Caco-2 (cell line): Measurements from ENCODE around the gene IFITM5. TPM values are rescaled to one million over a fixed set of nuclear protein-coding genes. Genes with fewer than 3 reads are reported as not detected.
A peak's percentile ranks its signal among the peaks of the same experiment; 100 is the strongest.

ENCODE experiments used
- BruUV-seq: library from RNA; stranded (reverse); fragments of 400-500 nt; replicated peaks from 2 replicates; lab custom pipeline; 2021; lab: Mats Ljungman, UMichigan
- CTCF ChIA-PET: fragments of 300-600 bp; sonication (Branson Sonifier 250); formaldehyde crosslinking; loops from one replicate; lab custom pipeline; 2022; ENCODE audit warnings: antibody characterized with exemption; lab: Charles Lee
- POLR2A ChIA-PET: fragments of 300-600 bp; sonication (Branson Sonifier 250); formaldehyde crosslinking; loops from one replicate; lab custom pipeline; 2022; ENCODE audit warnings: antibody characterized with exemption; lab: Charles Lee
- DNase-seq, 2 experiments: peaks; one replicate each; pipeline versions ENCODE4 v3.0.0 to v3.0.0-alpha.2; 2020 to 2022
- H3K27me3 ChIP-seq: replicated peaks from 2 replicates; pipeline ENCODE4 v1.6.0; 2011; ENCODE audit warnings: low read length; ENCODE audit not compliant: control insufficient read depth, insufficient read depth
- H3K36me3 ChIP-seq: 2 replicates; pipeline ENCODE4 v1.5.1; 2011; ENCODE audit warnings: low read length; ENCODE audit not compliant: control insufficient read depth, insufficient read depth
- H3K4me1 ChIP-seq: fragments of 250-450 bp; sonication (Bioruptor Pico); 2 replicates; pipeline ENCODE4 v1.5.1; 2020; ENCODE audit warnings: mild to moderate bottlenecking
- H3K4me3 ChIP-seq: 2 replicates; pipeline ENCODE4 v1.5.1; 2011; ENCODE audit warnings: low read depth, mild to moderate bottlenecking, control low read depth, low read length
- H3K9me3 ChIP-seq: fragments of 250-450 bp; sonication (Bioruptor Pico); 2 replicates; pipeline ENCODE4 v1.5.1; 2020; ENCODE audit warnings: mild to moderate bottlenecking, moderate library complexity
- H3K27ac Mint-ChIP-seq: one replicate; pipeline ENCODE4 v1.8.0; 2022; ENCODE audit warnings: mixed read lengths; ENCODE audit not compliant: unreplicated experiment
- H3K27me3 Mint-ChIP-seq: one replicate; pipeline ENCODE4 v1.8.0; 2022; ENCODE audit warnings: mixed read lengths; ENCODE audit not compliant: insufficient read depth, unreplicated experiment
- H3K36me3 Mint-ChIP-seq: one replicate; pipeline ENCODE4 v1.8.0; 2022; ENCODE audit warnings: mild to moderate bottlenecking, mixed read lengths; ENCODE audit not compliant: insufficient read depth, unreplicated experiment
- H3K4me1 Mint-ChIP-seq: one replicate; pipeline ENCODE4 v1.8.0; 2022; ENCODE audit warnings: low read depth, mixed read lengths; ENCODE audit not compliant: unreplicated experiment
- H3K4me3 Mint-ChIP-seq: one replicate; pipeline ENCODE4 v1.8.0; 2022; ENCODE audit warnings: mild to moderate bottlenecking, moderate library complexity, mixed read lengths; ENCODE audit not compliant: unreplicated experiment
- H3K9me3 Mint-ChIP-seq: one replicate; pipeline ENCODE4 v1.8.0; 2022; ENCODE audit warnings: mixed read lengths; ENCODE audit not compliant: unreplicated experiment
- intact Hi-C: fragments of 100-400 bp; cut with micrococcal nuclease; formaldehyde crosslinking; loops from one replicate; pipeline ENCODE4 v1.10.0; 2022; ENCODE audit not compliant: unreplicated experiment
- total RNA-seq: library from RNA; stranded (reverse); gene quantifications from 2 replicates; pipeline ENCODE4 v1.2.3, GENCODE V29; 2022
- TF ChIP-seq, protein P1 (sequence below), 2 experiments: fragments of 200-600 bp in 1 of 2; IDR thresholded peaks; 1 replicate in 1 of 2; 2 replicates in 1 of 2; pipeline versions ENCODE4 v1.5.1 to v1.8.0; 2011 to 2022; ENCODE audit warnings: antibody characterized with exemption in 1 of 2, control low read depth in 1 of 2, inconsistent platforms in 1 of 2, low read depth in 1 of 2, low read length in 1 of 2, mild to moderate bottlenecking in 1 of 2, moderate library complexity in 1 of 2; ENCODE audit not compliant: insufficient read depth in 1 of 2, severe bottlenecking in 1 of 2, unreplicated experiment in 1 of 2

Gene IFITM5
- total RNA-seq, 1 experiment from 2014 or later = not detected

DNA sequence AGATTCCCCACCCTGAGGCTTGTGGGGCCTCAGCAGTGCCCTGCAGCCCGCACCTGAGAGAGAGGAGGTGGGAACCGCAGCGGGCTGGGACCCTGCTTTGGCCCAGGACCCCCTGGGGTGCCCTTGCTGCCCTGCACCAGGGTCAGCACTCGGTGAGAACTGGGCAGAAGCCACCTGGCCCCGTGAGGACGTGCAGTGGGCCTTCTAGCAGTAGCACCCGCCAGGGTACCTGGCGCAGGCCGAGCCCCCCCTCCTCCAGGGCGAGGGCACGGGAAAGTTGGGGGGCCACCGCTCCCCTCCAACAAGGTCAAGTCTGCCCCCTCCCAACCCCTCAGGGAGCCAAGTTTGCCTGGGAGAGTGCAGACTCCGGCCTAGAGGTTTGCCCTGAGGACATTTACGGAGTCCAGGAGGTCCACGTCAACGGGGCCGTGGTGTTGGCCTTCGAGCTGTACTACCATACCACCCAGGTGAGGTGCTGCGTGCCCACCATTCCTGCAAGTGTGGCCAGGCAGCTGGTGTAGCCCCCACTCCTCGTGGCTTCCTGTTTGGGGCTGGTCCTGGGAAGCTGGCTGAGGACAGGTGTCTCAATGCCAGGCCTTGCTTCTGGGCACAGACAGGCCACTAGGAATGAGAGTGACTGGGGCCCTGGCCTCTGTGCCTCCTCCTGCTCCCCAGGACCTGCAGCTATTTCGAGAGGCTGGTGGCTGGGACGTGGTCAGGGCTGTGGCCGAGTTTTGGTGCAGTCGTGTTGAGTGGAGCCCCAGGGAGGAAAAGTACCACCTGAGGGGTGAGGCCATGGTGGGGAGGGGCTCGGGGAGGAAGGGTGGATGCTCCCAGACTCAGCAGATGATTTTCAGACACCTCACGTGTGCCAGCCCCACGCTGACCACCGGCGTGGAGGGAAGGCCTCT lies 6.9 kb downstream of the IFITM5 start:
- Mint-ChIP-seq H3K27me3 (no peaks in the 10 kb centered on the region), H3K4me3 (no peak overlapping the region), H3K4me1 (no peaks in the 10 kb centered on the region), H3K27ac (no peak overlapping the region), H3K36me3 (peaks cover 34% of the 10 kb centered on the region), H3K9me3 (no peaks in the 10 kb centered on the region)
- H3K4me3 ChIP-seq = no peak overlapping the region
- no peaks in the 10 kb centered on the region for H3K27me3 ChIP-seq
- DNase-seq = no peak
- ChIA-PET POLR2A (no interaction called here), CTCF (no interaction called here)
- no peaks in the 10 kb centered on the region for H3K36me3 ChIP-seq
- no TSS peak for BruUV-seq
- intact Hi-C loops = no loop called here
- TF ChIP-seq, protein P1, sequence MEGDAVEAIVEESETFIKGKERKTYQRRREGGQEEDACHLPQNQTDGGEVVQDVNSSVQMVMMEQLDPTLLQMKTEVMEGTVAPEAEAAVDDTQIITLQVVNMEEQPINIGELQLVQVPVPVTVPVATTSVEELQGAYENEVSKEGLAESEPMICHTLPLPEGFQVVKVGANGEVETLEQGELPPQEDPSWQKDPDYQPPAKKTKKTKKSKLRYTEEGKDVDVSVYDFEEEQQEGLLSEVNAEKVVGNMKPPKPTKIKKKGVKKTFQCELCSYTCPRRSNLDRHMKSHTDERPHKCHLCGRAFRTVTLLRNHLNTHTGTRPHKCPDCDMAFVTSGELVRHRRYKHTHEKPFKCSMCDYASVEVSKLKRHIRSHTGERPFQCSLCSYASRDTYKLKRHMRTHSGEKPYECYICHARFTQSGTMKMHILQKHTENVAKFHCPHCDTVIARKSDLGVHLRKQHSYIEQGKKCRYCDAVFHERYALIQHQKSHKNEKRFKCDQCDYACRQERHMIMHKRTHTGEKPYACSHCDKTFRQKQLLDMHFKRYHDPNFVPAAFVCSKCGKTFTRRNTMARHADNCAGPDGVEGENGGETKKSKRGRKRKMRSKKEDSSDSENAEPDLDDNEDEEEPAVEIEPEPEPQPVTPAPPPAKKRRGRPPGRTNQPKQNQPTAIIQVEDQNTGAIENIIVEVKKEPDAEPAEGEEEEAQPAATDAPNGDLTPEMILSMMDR (IDR thresholded peaks at IDR 0.05; ENCODE audit: insufficient read depth in 1 of 2, low read depth in 1 of 2, low read length in 1 of 2, severe bottlenecking in 1 of 2, unreplicated experiment in 1 of 2) = no peak
- peaks cover 7% of the 10 kb centered on the region for H3K4me1 ChIP-seq
- H3K9me3 ChIP-seq = no peaks in the 10 kb centered on the region

DNA sequence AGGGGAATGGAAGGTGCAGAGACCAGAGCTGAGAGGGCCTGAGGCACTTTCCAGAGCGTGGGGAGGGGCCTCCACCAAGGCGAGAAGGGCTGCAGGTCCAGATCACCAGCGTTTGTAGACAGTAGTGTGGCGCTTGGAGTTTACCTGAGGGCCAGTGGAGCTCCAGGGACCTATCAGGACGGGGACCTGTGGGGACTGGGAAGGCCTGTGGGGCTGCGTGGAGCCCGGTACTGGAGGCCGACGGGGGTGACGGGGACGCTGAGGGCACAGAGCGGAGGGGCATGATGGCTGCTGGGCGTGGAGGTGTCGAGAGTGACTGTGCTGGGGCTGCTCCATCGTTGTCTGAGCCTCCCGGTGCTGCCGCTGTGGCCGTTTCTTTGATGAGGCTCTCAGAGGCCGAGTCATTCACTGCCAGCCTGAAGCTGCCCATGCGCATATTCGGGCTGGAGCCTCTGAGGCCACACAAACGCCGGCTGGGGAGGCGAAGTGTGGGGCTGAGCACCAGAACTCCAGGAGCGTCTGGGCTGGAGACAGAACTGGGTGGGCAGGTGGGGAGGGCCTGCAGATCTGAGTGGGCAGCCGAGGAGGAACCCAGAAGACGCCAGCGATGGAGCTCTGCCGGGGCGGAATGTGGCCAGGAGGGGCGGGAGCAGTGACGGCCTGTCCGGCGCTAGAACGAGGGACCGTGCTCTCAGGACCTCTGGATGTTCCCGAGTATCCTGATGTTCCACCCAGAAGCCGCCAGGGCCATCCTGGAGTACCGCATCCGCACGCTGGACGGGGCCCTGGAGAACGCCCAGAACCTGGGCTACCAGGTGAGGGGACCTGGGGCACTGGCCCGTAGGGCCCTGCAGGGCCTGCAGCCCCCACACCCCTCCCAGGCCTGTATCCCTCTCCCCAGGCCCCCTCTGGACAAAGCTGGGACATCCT lies 7.8 kb downstream of the IFITM5 start:
- peak in 1 of 2 experiments; percentile 26 for DNase-seq
- Mint-ChIP-seq H3K9me3 (no peaks in the 10 kb centered on the region), H3K27ac (no peak overlapping the region), H3K36me3 (peaks cover 27% of the 10 kb centered on the region), H3K27me3 (no peaks in the 10 kb centered on the region), H3K4me1 (peaks cover 7% of the 10 kb centered on the region), H3K4me3 (no peak overlapping the region)
- H3K9me3 ChIP-seq = no peaks in the 10 kb centered on the region
- ChIA-PET CTCF (no interaction called here), POLR2A (no interaction called here)
- BruUV-seq = no TSS peak
- TF ChIP-seq, protein P1 (IDR thresholded peaks at IDR 0.05; ENCODE audit: insufficient read depth in 1 of 2, low read depth in 1 of 2, low read length in 1 of 2, severe bottlenecking in 1 of 2, unreplicated experiment in 1 of 2) = no peak
- no peaks in the 10 kb centered on the region for H3K27me3 ChIP-seq
- intact Hi-C loops = no loop called here
- no peaks in the 10 kb centered on the region for H3K36me3 ChIP-seq
- H3K4me1 ChIP-seq = peaks cover 7% of the 10 kb centered on the region
- H3K4me3 ChIP-seq = no peak overlapping the region

DNA sequence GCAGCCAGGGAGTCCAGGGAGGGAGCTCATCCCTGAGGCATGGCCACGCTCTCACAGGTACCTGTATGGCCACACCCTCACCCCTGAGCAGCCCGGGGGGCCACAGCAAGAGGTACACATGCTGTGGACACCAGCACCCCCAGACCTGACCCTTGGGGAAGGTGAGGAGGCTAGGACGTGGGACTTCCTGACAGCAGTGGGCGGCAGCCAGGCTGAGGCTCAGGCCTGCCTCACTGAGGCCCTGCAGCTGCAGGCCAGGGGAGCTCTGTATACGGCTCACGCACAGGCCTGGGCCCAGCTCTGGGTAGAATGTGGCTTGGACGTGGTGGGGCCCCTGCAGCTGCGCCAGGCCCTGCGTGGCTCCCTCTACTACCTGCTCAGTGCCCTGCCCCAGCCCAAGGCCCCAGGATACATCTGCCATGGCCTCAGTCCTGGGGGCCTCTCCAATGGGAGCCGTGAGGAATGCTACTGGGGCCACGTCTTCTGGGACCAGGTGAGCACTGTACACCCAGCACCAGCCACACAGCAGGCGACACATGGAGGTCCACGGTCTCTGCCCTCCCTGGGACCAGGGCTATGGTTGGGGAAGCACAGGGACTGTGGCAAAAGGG lies 8.6 kb downstream of the IFITM5 start:
- no peaks in the 10 kb centered on the region for H3K36me3 ChIP-seq
- POLR2A ChIA-PET = no interaction called here
- CTCF ChIA-PET = no interaction called here
- no peak overlapping the region for H3K4me3 ChIP-seq
- intact Hi-C loops = no loop called here
- H3K27me3 ChIP-seq = no peaks in the 10 kb centered on the region
- H3K9me3 ChIP-seq = no peaks in the 10 kb centered on the region
- BruUV-seq = no TSS peak
- TF ChIP-seq, protein P1 (IDR thresholded peaks at IDR 0.05; ENCODE audit: insufficient read depth in 1 of 2, low read depth in 1 of 2, low read length in 1 of 2, severe bottlenecking in 1 of 2, unreplicated experiment in 1 of 2) = no peak
- Mint-ChIP-seq H3K36me3 (peaks cover 27% of the 10 kb centered on the region), H3K27me3 (no peaks in the 10 kb centered on the region), H3K9me3 (no peaks in the 10 kb centered on the region), H3K4me3 (peak overlapping the region; percentile 59), H3K27ac (no peak overlapping the region), H3K4me1 (peaks cover 7% of the 10 kb centered on the region)
- peaks cover 7% of the 10 kb centered on the region for H3K4me1 ChIP-seq
- peak in 1 of 2 experiments; percentile 34 for DNase-seq
